H9 (cell line): ENCODE results near the gene CYP2W1. TPM values are rescaled to one million over a fixed set of nuclear protein-coding genes. Genes with fewer than 3 reads are reported as not detected.

ENCODE experiments used
- DNase-seq: peaks from one replicate; pipeline ENCODE4 v3.0.0-alpha.2; 2017
- H2AFZ ChIP-seq: one replicate; pipeline ENCODE4 v1.6.1; 2013; ENCODE audit warnings: mild to moderate bottlenecking, low read length, control low read depth, moderate library complexity
- H2AK5ac ChIP-seq: 2 replicates; pipeline ENCODE4 v1.6.1; 2013; ENCODE audit warnings: low read length, control low read depth, mixed read lengths; ENCODE audit not compliant: insufficient read length
- H2BK120ac ChIP-seq: one replicate; pipeline ENCODE4 v1.6.1; 2013; ENCODE audit warnings: low read depth, mild to moderate bottlenecking, low read length, control low read depth, inconsistent platforms; ENCODE audit not compliant: poor library complexity, severe bottlenecking
- H2BK12ac ChIP-seq: 2 replicates; pipeline ENCODE4 v1.6.1; 2013; ENCODE audit warnings: low read length, control low read depth, mixed read lengths, low read depth; ENCODE audit not compliant: insufficient read length
- H2BK15ac ChIP-seq: 2 replicates; pipeline ENCODE4 v1.6.1; 2013; ENCODE audit warnings: low read depth, low read length, control low read depth
- H2BK20ac ChIP-seq: one replicate; pipeline ENCODE4 v1.6.1; 2013; ENCODE audit warnings: low read depth, mild to moderate bottlenecking, low read length, control low read depth, inconsistent platforms; ENCODE audit not compliant: poor library complexity, severe bottlenecking
- H2BK5ac ChIP-seq: 2 replicates; pipeline ENCODE4 v1.6.1; 2013; ENCODE audit warnings: low read length, control low read depth, mixed read lengths; ENCODE audit not compliant: insufficient read length
- H3K14ac ChIP-seq: 2 replicates; pipeline ENCODE4 v1.6.1; 2013; ENCODE audit warnings: low read length, control low read depth; ENCODE audit not compliant: insufficient read depth
- H3K18ac ChIP-seq: 2 replicates; pipeline ENCODE4 v1.6.1; 2013; ENCODE audit warnings: low read depth, mild to moderate bottlenecking, mixed read lengths, low read length, control low read depth; ENCODE audit not compliant: insufficient read length
- H3K23ac ChIP-seq: 2 replicates; pipeline ENCODE4 v1.6.1; 2013; ENCODE audit warnings: low read length, control low read depth, mixed read lengths, low read depth; ENCODE audit not compliant: insufficient read length
- H3K23me2 ChIP-seq: 2 replicates; pipeline ENCODE4 v1.6.1; 2013; ENCODE audit warnings: low read depth, mild to moderate bottlenecking, mixed read lengths, low read length, control low read depth; ENCODE audit not compliant: insufficient read length, poor library complexity, severe bottlenecking
- H3K27ac ChIP-seq: 2 replicates; pipeline ENCODE4 v1.5.1; 2013; ENCODE audit warnings: low read length, control low read depth, mixed read lengths, low read depth; ENCODE audit not compliant: insufficient read length
- H3K27me3 ChIP-seq: 2 replicates; pipeline ENCODE4 v1.6.1; 2013; ENCODE audit warnings: low read length, control low read depth, inconsistent platforms; ENCODE audit not compliant: insufficient read depth
- H3K4ac ChIP-seq: 2 replicates; pipeline ENCODE4 v1.6.1; 2013; ENCODE audit warnings: low read depth, mild to moderate bottlenecking, control low read depth, inconsistent platforms, low read length, moderate library complexity
- H3K4me1 ChIP-seq: 2 replicates; pipeline ENCODE4 v1.6.1; 2013; ENCODE audit warnings: low read length, control low read depth, inconsistent platforms; ENCODE audit not compliant: insufficient read depth
- H3K4me2 ChIP-seq: 2 replicates; pipeline ENCODE4 v1.6.1; 2013; ENCODE audit warnings: low read length, control low read depth, mixed read lengths; ENCODE audit not compliant: insufficient read length, insufficient read depth
- H3K56ac ChIP-seq: 2 replicates; pipeline ENCODE4 v1.6.1; 2013; ENCODE audit warnings: low read depth, mild to moderate bottlenecking, mixed read lengths, low read length, control low read depth; ENCODE audit not compliant: insufficient read length
- H3K79me1 ChIP-seq: 2 replicates; pipeline ENCODE4 v1.6.1; 2013; ENCODE audit warnings: low read depth, mild to moderate bottlenecking, moderate library complexity, low read length, control low read depth, inconsistent platforms; ENCODE audit not compliant: insufficient read depth, poor library complexity, severe bottlenecking
- H3K79me2 ChIP-seq: 2 replicates; pipeline ENCODE4 v1.6.1; 2013; ENCODE audit warnings: low read length, control low read depth, inconsistent platforms; ENCODE audit not compliant: insufficient read depth
- H3K9ac ChIP-seq: 2 replicates; pipeline ENCODE4 v1.6.1; 2013; ENCODE audit warnings: low read length, control low read depth, mixed read lengths; ENCODE audit not compliant: insufficient read length; ENCODE audit errors: extremely low read depth
- H3K9me3 ChIP-seq: one replicate; pipeline ENCODE4 v1.6.1; 2013; ENCODE audit warnings: low read depth, low read length, inconsistent platforms; ENCODE audit not compliant: control insufficient read depth
- H3T11ph ChIP-seq: one replicate; pipeline ENCODE4 v1.6.1; 2013; ENCODE audit warnings: mild to moderate bottlenecking, low read length, control low read depth, inconsistent platforms
- H4K20me1 ChIP-seq: one replicate; pipeline ENCODE4 v1.6.1; 2013; ENCODE audit not compliant: control insufficient read depth, insufficient read length, insufficient read depth
- H4K5ac ChIP-seq: 2 replicates; pipeline ENCODE4 v1.6.1; 2013; ENCODE audit warnings: low read depth, mild to moderate bottlenecking, mixed read lengths, low read length, control low read depth; ENCODE audit not compliant: insufficient read length
- H4K8ac ChIP-seq: replicated peaks from 2 replicates; pipeline ENCODE4 v1.6.1; 2013; ENCODE audit warnings: low read length, control low read depth, mixed read lengths, low read depth; ENCODE audit not compliant: insufficient read length
- H4K91ac ChIP-seq: 2 replicates; pipeline ENCODE4 v1.6.1; 2013; ENCODE audit warnings: low read depth, mild to moderate bottlenecking, moderate library complexity, mixed read lengths, low read length, control low read depth; ENCODE audit not compliant: insufficient read length
- H3K27ac Mint-ChIP-seq, 3 experiments: 2 replicates in 2 of 3; 3 replicates in 1 of 3; pipeline ENCODE4 v1.8.0; 2020 to 2021; ENCODE audit warnings: mixed read lengths in 3 of 3, mild to moderate bottlenecking in 1 of 3, moderate library complexity in 1 of 3
- H3K27me3 Mint-ChIP-seq: 2 replicates; pipeline ENCODE4 v1.8.0; 2021; ENCODE audit warnings: low read depth, mild to moderate bottlenecking, moderate library complexity, mixed read lengths
- H3K36me3 Mint-ChIP-seq, 3 experiments: 2 replicates in 2 of 3; 3 replicates in 1 of 3; pipeline ENCODE4 v1.8.0; 2020 to 2021; ENCODE audit warnings: low read depth in 3 of 3, mixed read lengths in 3 of 3; ENCODE audit not compliant: insufficient read depth in 1 of 3
- H3K4me1 Mint-ChIP-seq, 2 experiments: 2 replicates each; pipeline ENCODE4 v1.8.0; 2020; ENCODE audit warnings: mixed read lengths in 2 of 2
- H3K4me3 Mint-ChIP-seq, 2 experiments: 2 replicates in 1 of 2; 3 replicates in 1 of 2; pipeline ENCODE4 v1.8.0; 2020 to 2021; ENCODE audit warnings: mild to moderate bottlenecking in 2 of 2, mixed read lengths in 2 of 2, moderate library complexity in 1 of 2
- H3K9me3 Mint-ChIP-seq, 2 experiments: 2 replicates in 1 of 2; 3 replicates in 1 of 2; pipeline ENCODE4 v1.8.0; 2020; ENCODE audit warnings: mild to moderate bottlenecking in 2 of 2, mixed read lengths in 2 of 2, moderate library complexity in 1 of 2
- CTCF ChIP-seq: fragments of 200-600 bp; sonication (generic); conservative IDR thresholded peaks from 3 replicates; pipeline ENCODE4 v1.8.0; 2021; ENCODE audit warnings: antibody characterized with exemption, mild to moderate bottlenecking
- WGBS: extraction: QIAGEN DNeasy Blood & Tissue Kit; methylation state at CpG from one replicate; pipeline ENCODE4 v1.1.7; 2013; ENCODE audit warnings: missing lambda C conversion rate, low lambda C conversion rate, mixed read lengths; ENCODE audit not compliant: insufficient read length; ENCODE audit errors: extremely low coverage; 5-methylcytosine and 5-hydroxymethylcytosine counted together
- total RNA-seq: library from RNA; stranded (reverse); gene quantifications from 2 replicates; pipeline ENCODE4 v1.2.1, GENCODE V29; 2021

The CYP2W1 gene
- total RNA-seq, 1 experiment from 2014 or later, result not detected

- no peak overlapping the region for H3K14ac ChIP-seq
- H3K36me3 Mint-ChIP-seq, result peaks cover 5 to 41% (median 31%) of the 10 kb centered on the region in 3 experiments; a peak in 6 of 7 replicates
- H3K9me3 ChIP-seq, result no peaks in the 10 kb centered on the region
- no peak overlapping the region for H4K8ac ChIP-seq
- no peaks in the 10 kb centered on the region for H4K20me1 ChIP-seq
- H2BK20ac ChIP-seq, result no peak overlapping the region
- no peak overlapping the region for H4K5ac ChIP-seq
- 0 out of 7 replicates have a peak overlapping the region, but pooled peaks of 1 of the 3 experiments have one; percentile 52 for H3K27ac Mint-ChIP-seq
- peaks cover 2% of the 10 kb centered on the region; the same call in 1 of the 2 replicates for H3K79me2 ChIP-seq
- H2BK12ac ChIP-seq, result no peak overlapping the region
- H3K4ac ChIP-seq, result no peak overlapping the region
- no peak overlapping the region for H3K27ac ChIP-seq
- H3T11ph ChIP-seq, result no peak overlapping the region
- H3K4me1 Mint-ChIP-seq, result peaks cover 4 to 14% of the 10 kb centered on the region in 2 experiments; a peak in 3 of 4 replicates
- peak overlapping the region; percentile 24 to 35; a peak in 2 of 5 replicates for H3K4me3 Mint-ChIP-seq
- no CpG with 5 or more reads among the region's 9 CpGs for WGBS
- no peak overlapping the region for H2AK5ac ChIP-seq
- H3K4me1 ChIP-seq, result no peaks in the 10 kb centered on the region
- no peak for DNase-seq
- no peak overlapping the region for H2BK5ac ChIP-seq
- H3K27me3 Mint-ChIP-seq, result no peaks in the 10 kb centered on the region; the same call in 1 of the 2 replicates
- H3K23me2 ChIP-seq, result peaks cover 3% of the 10 kb centered on the region
- H2AFZ ChIP-seq, result no peak overlapping the region
- no peak overlapping the region for H3K18ac ChIP-seq
- H4K91ac ChIP-seq, result no peak overlapping the region
- TF ChIP-seq CTCF, result no peak
- H3K9ac ChIP-seq, result no peak overlapping the region
- no peak overlapping the region for H3K23ac ChIP-seq
- no peak overlapping the region for H2BK15ac ChIP-seq
- H3K56ac ChIP-seq, result no peak overlapping the region
- no peaks in the 10 kb centered on the region for H3K79me1 ChIP-seq
- H2BK120ac ChIP-seq, result no peak overlapping the region
- no peaks in the 10 kb centered on the region for H3K27me3 ChIP-seq
- H3K9me3 Mint-ChIP-seq, result no peaks in the 10 kb centered on the region
- H3K4me2 ChIP-seq, result no peak overlapping the region
These were observed 9.7 kb upstream of the CYP2W1 start for GRCh38 chr7:973312-973711.
